Tongue (tissue), 2 donors: ENCODE measurements around the gene TCIRG1. TPM values are rescaled to one million over a fixed set of nuclear protein-coding genes. Genes with fewer than 3 reads are reported as not detected.

ENCODE experiments used
- DNase-seq: peaks from one replicate; pipeline ENCODE4 v3.0.0-alpha.2; 2015
- total RNA-seq: library from RNA; depleted of rRNA; stranded (reverse); fragments of >200 nt; gene quantifications from one replicate; pipeline ENCODE4 v1.2.3, GENCODE V29; 2014

Gene TCIRG1
- total RNA-seq, 1 donor from 2014 or later, result 30.4 TPM

DNA sequence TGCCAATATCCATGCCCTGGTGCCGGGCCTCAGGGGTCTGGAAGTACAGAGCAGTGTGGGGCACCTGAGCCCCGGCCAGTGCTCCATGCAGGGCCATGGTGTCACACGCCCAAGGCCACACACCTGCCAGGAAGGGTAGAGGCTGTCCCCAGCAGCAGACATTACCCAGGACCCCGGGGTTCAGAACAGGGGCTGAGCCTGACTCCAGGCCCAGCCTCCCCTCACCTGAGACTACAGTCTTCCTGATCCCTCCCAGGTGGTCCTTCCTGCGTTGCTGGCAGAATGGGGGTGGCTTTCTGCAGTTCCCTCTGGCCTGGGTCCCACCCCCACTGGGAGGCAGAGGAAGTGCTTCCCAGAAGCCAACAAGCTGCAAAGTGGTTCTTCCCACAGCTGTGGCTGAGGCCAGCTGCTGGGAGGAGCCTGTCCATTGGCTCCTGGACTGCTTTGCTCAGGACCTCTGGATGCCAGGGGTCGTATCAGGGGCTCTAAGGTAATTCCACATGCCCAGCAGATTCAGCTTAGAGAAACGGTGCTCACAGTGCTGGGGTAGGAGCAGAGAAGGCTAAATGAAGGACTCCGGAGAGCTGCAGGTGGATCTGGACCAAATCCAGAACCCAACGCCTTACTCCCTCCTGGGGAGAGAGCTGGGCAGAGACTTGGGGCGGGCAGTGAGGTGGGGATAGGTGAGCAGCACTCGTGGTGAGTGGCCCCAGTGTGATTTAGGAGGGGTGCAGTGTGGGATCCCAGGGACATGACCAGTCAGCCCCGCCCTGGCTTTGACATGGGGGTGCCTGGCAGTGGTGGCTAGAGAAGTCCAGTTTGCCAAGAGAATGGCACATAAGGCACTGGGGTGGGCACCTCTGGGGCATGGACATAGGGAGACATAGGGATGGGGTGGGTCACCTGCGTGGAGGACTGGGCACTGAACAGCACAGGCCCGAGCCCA, 12.6 kb downstream of the TCIRG1 start:
- no peak for DNase-seq

DNA sequence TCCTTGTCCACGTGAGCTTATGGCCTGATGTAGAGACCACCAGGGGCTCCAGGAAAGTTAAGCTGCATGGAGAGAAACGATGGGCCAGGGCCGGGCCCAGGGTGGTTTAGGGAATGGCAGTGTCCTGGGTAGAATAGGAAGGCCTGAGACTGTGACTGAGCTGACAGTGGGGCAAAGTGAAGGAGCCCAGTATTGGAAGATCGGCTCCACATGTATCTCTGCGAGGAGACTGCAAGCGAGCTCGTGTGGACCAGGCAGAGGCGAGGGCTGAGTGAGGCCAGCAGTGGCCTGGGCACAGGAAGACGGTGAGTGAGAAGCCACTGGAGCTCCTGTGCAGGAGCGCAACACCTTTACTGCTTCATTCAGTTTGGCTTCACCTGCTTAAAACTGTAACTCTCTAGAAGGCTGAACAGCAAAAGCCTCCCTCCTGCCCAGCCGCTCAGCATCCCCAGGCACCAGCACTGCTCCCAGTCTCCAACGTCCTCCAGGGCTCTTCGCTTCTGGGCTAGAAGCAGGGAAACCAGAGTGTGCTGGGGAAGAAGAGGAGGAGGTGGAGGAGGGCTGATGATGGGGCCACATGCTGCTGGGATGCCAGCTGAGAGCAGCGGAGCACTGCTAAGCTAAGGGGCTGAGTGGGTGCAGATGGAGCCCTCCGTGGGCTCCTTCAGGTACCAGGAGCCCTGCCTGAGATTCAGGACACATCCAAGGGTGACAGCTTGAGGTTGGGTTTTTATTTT, 13.5 kb downstream of the TCIRG1 start:
- DNase-seq, result no peak

DNA sequence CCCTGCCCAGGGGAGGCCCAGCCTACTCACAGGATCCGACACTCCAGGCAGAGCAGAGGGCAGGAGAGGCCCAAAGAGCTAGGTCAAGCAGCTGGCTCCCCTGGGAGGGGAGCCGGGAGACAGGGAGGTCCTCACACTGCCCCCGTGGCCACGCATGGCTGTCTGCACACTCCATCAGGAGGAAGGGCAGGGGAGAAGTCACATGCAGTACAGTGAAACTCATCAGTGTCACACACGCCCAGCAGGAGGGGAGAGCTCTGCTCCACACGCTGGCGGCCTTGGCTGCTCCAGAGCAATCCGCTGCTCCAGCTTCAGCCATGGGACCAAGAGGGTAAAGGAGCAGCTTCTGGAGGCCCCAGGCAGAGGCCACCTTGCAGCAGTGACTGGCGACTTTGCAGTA, 14.3 kb downstream of the TCIRG1 start:
- DNase-seq, result no peak

DNA sequence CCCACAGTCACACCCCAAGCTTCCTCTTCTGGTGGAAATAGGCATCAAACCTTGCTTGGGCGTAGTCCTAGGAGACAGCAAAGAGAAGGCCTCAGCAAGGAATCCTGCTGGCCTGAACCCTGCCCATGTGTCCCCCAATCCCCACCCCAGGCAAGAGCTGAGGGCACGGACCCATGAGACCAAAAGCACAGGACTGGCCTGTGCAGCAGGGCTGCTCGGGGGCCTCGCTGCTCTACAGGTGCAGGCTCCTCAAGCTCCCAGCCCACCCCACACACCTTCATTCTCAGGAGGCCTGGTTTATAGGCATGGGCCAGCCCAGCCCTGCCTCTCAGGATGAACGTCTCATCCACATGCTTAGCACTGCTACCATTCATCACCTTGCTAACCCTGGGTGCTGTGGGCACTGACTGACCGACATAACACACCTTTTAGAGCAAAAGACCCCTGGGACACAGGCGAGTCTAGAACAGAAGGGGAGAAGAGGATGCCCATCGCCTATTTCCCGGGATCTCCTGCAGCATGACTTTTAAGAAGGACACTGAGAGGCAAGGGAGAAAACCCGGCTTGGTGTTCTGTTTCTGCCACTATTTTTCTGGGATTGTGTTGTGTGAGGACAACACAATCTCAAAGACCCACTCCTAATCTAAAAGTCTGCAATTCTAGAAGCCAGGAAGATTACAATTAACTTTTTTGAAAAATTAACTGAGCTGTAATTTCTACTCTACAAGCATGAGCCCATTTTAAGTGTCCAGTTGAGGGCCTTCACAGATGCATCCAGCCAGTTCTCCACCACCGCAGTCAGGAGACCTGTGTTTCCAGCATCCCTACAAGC, 15.4 kb downstream of the TCIRG1 start:
- no peak for DNase-seq

DNA sequence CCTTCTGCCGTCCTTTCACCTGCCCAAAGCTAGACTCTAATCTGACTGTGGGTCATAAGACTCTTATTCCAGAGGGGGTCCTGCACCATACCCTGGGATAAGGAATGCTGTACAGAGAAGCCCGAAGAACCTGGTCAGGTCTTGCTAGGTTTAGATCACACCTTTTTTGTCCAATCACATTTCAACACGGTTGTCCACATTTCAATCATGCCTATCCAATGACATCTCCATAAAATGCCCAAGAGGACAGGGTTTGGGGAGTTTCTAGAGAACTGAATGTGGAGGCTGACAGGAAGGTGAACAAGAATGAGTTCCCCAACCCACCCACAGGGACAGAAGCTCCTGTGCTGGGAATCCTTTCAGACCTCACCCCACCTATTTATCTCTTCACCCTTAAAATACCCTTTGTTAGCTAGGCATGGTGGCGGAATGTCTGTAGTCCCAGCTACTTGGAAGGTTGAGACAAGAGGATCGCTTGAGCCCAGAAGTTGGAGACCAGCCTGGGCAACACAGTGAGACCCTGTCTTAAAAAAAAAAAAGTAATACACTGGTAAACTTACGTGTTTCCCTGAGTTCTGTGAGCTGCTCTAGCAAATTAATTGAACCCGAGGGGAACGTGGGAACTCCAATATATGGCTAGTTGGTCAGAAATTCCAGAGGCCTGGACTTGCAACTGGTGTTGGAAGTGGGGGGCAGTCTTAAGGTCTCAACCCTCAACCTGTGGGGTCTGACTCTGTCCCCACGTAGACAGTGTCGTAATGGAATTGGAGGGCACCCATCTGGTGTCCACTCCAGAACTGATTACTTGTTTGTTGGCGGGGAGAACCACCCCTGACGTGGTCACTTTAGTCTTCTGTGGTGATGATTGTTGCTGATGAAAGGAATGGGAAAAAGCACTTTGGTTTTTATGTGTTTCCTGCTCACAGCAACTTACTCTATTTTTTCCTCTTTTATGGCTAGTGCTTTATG, 17.8 kb downstream of the TCIRG1 start:
- DNase-seq, result no peak

DNA sequence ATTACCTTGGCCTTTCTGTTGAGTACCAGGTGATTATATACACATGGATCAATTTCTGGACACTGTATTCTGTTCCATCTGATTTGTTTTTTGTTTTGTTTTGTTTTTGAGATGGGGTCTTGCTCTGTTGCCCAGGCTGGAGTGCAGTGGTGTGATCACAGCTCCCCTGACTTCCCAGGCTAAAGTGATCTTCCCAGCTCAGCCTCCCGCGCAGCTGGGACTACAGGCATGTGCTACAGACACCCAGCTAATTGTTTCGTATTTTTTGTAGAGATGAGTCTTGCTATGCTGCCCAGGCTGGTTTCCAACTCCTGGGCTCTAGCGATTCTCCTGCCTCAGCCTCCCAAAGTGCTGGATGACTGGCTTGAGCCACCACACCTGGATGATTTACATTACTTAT, 19.0 kb downstream of the TCIRG1 start:
- no peak for DNase-seq

DNA sequence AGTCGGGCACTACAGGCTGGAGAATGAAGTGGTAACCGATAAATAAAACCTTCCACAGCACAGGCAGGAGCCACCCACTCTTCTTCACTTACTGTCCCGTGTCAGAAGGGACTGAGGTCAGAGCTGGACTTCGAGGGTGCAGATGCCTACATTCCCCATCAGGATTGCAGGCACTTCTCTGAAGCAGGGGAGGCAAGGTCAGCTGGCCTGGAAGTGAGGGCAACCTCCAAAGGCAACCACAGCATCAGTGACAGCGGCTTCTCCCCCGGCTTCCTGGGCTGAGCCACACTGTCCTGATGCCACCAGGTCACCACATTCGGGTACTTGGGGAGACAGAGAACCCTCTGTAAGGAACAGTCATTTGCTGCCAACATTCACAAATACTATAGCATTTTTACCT, 22.7 kb downstream of the TCIRG1 start:
- DNase-seq, result no peak

DNA sequence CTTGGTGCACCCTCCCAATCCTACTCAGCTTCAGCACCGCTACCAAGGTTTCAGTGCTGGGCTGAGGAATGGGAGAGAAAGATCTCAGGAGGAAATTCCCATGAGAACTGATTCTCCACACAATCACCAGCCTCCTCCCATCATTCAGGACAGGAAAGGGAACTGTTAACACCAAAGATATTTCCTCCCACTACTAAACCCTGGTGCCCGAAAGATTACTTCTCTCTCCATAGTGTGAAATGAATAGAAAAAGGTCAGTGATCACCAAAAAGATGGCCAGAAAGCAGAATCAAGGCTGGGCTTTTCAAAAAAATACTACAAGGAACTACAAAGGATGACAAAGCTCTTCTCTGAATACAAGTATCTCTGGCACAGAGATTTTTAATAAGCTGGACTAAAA, 26.1 kb downstream of the TCIRG1 start:
- DNase-seq, result no peak

DNA sequence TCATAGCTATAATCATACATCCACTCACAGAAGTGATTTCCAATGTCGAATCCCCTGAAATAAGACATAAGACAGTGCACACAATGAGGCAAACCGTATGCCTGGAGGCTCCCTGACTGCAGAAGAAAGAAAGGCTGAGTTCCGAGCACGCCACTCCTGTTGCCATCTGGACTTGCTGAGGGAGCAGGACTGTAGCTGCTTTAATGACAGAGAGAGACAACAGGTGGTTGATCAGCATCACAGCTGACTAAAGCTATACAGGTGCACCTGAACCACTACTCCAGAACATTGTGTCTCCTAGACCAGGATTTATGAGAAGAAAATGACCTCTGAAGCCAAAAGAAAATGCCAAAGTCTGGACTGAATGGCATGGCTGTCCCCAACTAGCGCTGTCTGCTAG, 27.0 kb downstream of the TCIRG1 start:
- no peak for DNase-seq

DNA sequence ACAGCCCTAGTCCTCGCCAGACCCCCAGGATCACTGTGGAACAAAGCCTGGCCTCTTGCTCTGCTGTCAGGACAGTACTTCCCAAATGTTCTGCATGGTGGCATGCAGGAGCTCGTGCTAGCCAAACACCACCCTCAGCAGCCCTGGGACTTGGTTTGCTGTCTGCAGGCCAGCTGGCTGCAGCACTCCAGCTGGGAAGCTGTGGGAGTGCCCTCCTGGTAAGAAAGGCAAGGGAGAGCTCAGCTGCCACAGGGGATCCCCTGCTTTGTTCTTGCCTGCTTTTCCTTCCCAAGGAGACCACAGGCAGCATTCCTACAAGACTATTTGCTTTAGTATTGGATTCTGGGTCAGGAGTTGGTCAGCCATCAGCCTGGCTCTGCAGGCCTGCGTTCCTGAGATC, 27.9 kb downstream of the TCIRG1 start:
- no peak for DNase-seq

DNA sequence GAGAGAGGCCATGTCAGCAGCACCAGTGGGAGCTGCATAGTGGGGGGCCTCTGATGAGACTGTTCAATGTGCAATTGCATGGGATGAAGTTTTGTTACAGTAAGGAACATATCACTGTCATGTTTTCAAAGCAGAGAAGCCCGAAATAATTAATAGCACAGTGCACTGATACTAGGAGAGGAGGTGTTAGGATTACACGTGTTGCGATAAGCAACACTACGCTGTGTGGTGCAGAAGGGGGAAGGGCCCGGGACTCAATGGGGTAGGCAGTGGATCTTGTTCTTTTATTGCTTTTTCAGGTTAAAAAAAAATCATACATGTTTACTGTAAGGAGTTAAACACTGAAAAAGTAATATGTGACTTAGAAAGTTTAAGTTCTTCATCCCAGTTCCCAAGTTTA, 29.2 kb downstream of the TCIRG1 start:
- DNase-seq, result no peak

DNA sequence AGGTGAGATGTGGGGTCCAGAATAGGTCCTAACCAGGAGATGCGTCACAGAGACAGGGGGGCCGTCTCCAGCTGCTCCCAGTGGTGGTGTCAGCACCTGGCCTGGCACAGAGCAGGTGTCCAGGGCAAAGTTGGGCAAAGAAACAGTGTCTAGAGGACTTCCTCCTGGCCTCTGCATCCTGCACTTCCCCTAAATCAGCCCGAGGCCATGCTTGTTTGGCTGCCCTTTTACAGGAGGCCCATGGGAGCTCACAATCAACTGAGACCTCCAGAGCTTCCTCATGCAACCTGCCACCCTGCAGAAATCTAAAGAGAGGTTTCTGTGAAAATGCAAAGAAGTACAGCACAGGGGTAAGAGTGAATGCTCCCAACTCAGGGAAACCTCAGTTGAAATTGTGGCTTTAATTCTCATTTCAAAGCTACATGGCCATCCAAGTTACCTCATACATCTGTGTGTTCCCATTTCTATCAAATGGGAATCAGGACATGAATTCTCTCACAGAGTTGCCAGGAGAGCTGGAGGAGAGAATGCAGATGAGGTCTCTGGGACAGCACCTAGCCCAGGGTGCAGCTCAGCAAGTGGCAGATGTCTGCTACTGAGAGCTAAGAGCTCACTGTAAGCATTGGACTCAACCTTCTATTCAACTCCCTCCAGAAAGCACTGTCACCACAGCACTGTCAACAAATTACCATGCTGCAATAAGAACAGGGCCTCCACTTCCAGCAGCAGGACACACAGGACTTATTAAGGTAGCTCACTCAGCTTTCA, 32.6 kb downstream of the TCIRG1 start:
- no peak for DNase-seq

DNA sequence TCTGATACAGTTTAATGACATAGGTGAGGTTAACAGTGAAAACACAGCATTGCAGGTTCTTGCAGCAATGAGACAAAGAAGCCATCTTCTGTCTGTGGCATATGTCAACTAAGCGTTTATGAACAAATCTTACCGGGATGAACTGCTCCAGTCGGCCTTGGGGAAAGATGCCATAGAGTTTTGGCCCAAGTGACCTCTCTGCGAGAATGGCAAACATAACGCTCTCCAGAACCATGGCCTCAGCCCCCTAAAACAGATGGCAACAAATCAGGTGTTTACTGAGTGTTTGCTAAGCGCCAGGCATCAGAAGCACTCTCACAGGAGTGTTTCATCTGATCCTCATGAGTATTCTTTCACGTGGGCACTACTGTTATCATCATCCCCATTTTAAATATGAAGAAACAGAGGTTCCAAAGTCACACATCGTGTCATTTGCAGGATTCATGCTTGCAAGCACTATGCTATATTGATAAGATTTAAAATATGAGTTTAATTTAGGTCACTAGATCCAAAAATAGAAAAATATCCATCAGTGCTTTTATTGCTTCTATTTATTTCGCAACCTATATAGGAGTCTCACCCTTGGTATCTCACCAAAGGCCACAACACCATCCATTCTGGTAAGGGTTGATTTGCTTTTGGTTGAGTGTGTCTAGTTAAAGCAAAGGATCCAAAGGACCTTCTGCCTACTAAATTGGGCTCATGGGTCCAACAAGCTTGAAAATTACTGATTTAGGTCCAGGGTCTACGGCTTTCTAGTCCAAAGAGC, 35.9 kb downstream of the TCIRG1 start:
- DNase-seq, result no peak

DNA sequence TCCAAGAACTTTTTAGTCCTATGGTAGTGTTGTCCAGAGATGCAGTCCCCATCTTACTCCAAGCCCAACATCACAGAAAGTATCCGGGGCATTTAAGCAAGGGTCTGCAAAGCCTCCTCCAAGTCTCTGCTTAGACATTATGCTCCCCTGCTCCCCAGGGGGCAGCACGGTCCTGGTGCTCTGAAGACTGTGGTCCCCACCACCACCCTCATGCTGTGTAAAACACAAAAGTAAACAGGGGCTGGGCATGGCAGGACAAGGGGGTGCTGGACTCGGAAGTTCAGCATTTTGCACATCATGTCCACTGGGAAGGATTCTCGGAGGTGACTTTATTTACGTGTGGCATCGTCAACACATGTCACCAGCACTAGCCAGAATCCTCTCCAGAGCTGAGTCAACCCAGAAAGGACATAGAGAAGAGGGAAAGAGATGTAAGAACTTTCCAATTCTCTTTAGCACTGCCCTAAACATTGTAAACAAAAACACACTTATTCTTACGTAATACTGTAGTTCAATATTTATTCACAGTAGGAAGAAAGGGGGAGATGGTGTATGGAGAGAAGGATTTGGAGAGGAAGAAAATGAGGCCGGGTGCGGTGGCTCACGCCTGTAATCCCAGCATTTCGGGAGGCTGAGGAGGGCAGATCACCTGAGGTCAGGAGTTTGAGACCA, 37.7 kb downstream of the TCIRG1 start:
- no peak for DNase-seq

DNA sequence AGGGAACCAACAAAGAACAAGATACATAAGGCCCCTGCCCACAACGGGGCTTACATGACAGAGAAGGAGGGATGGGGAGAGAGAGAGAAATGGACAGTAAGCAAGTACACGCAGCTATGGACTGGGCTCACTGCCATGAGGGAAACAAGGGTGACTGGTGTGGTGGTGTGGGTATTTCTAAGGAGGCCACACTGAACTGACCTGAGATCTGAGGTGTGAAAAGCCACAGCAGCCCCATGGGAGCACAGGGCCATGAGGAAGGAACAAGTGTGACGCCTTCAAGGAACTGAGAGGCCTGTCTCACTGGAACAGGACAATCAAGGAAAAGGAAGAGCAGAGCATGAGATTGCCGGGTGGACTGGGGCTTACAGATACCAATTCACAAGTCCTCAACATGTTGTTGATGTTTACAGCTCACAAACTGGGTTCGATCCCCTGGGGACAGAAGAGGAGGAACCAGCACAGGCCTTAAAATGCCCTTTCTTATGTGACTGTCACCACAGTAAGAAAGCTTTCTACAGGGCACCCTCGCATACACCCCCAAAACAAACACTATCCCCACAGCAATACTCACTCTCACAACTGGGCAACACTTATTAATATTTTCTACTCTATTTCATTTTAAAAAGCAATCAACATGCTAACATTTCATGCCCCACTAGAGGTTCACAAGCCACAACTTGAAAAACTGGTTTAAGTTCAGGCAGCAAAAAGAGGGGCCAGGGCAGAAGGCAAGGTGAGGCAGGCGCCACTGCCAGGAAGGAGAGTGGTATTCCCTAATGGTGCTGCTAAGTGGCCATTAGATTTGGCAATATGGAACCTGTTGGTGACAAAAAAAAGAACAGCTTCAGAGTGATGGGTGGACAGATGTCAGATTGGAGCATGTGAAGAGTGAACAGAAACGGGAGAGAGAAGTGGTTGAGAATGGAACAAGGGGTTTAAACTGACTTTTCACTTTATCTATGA, 39.1 kb downstream of the TCIRG1 start:
- no peak for DNase-seq

DNA sequence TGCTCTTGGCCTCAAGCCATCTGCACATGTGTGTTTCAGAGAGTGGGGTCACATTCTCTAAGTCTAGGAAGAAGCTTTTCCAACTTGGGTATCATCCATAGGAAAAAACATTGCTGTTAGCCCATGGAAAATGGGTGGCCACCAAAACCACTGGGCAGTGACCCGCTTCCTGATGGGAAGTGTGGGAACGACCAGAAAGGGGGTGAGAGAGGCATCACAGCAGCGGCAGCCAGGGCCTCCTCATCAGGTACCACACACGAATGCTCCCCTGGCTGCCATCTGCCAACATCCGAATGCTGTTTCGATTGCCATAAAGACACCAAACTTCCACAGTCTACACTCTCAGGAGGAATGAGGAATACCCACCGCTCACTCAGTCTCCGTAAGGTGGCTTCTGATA, 42.0 kb downstream of the TCIRG1 start:
- no peak for DNase-seq

DNA sequence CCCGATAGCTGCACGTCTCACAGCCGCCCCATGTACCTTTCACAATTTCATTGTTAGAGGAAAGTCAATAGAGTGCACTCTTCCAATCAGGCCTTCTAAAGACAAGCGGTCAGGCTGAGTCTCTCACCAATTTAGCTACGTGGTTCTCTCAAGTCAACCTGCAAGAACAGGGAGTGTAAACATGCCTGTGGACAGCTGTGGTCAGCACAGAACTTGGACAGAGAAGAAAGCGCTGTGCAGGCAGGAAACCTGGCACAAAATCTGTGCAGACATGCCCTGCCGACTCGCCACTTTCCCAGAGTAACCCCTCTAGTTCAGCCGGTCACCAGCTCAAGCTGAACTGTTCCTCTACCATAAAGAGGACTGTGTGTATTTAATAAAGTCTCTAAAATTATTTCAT, 42.9 kb downstream of the TCIRG1 start:
- no peak for DNase-seq

DNA sequence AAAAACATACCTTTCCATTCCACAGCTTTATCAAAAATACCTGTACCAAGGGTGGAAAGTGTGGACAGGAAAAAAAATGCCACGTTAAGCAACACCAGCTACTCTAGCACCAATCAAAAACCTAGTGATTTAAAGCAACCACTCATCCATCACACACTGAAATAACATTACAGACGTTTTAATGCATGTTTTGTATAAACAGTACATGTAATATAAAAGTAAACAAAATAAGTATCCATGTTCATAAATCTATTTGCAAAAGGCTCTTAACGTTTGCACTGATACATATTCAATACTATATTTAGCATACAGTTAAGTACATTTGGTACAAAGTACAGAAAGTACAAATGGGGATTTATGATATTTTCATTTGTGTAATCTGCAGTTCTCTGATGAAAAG, 43.7 kb downstream of the TCIRG1 start:
- DNase-seq, result no peak
